Kidney epithelial cell (primary cell): ENCODE measurements around the gene ABHD2. TPM values are rescaled to one million over a fixed set of nuclear protein-coding genes. Genes with fewer than 3 reads are reported as not detected.

Experiments
- DNase-seq: peaks from one replicate; pipeline ENCODE4 v3.0.0-alpha.2; 2010; ENCODE audit warnings: low read depth
- H3K27me3 ChIP-seq: 2 replicates; pipeline ENCODE4 v1.6.0; 2011; ENCODE audit warnings: low read length; ENCODE audit not compliant: control insufficient read depth, insufficient read depth
- H3K36me3 ChIP-seq: 2 replicates; pipeline ENCODE4 v1.5.1; 2011; ENCODE audit warnings: low read length; ENCODE audit not compliant: control insufficient read depth, insufficient read depth
- H3K4me3 ChIP-seq: 2 replicates; pipeline ENCODE4 v1.5.1; 2011; ENCODE audit warnings: low read depth, mild to moderate bottlenecking, control low read depth, low read length
- CTCF ChIP-seq: IDR thresholded peaks from 2 replicates; pipeline ENCODE4 v1.5.1; 2011; ENCODE audit warnings: mild to moderate bottlenecking, moderate library complexity, low read length, control low read depth, inconsistent platforms; ENCODE audit not compliant: insufficient read depth, poor library complexity, severe bottlenecking
- total RNA-seq: library from RNA; depleted of rRNA; stranded (reverse); fragments of >200 nt; gene quantifications from 2 replicates; pipeline ENCODE4 v1.2.3, GENCODE V29; 2015

ABHD2 gene
- total RNA-seq, 1 donor from 2014 or later: 39.7 TPM

DNA sequence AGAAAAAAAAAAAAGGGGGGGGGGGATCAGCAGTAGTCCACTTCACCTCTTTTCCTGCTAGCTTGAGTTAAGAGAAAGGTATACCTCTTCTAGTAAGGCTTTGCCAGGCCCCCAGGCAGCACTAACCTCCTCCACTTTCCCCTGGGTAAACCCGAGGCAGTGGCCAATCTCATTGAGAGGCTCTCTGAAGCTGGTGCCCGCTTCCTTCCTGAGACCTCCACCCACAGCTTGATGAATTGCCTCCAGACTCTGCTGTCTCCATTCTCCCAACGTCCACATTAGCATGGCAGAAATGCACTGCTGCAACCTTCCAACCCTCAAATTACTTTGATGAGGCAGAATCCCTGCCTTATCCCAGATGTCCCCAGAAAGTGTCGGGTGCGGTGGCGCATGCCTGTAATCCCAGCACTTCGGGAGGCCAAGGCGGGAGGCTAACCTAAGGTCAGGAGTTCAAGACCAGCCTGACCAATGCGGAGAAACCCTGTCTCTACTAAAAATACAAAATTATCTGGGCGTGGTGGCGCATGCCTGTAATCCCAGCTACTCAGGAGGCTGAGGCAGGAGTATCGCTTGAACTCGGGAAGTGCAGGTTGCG is 117.8 kb downstream of the ABHD2 start:
- Histone ChIP-seq H3K27me3 (peaks cover 2% of the 10 kb centered on the region), H3K4me3 (no peak overlapping the region)

DNA sequence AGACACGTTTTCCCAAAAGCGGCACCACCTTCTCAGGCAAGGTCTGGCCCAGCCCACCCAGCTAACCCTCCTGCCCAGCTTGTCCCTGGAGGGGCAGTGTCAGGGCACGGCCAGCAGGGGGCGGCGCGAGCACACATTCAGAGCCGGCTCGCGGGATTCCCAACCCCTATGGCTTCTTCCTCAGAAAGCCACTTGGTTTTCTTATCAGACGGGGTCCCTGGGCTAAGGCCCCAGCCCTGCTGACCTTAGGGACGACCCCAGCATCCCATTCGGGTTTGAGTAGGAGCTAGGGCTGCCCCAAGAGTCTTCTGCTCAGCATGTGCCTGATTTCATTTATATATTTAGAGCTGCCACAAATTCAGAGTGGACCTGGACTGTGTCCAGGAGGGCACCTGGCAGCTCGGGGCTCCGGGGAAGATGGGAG is 118.7 kb downstream of the ABHD2 start:
- Histone ChIP-seq H3K27me3 (peaks cover 2% of the 10 kb centered on the region), H3K36me3 (no peaks in the 10 kb centered on the region), H3K4me3 (no peak overlapping the region)
- TF ChIP-seq CTCF: peak; percentile 100
- DNase-seq: peak; percentile 10

More for the DNA sequence above, 117.8 kb downstream of the ABHD2 start:
- TF ChIP-seq CTCF: no peak
- H3K36me3 ChIP-seq: no peaks in the 10 kb centered on the region
- no peak for DNase-seq

- Histone ChIP-seq H3K27me3 (peaks cover 2% of the 10 kb centered on the region), H3K4me3 (no peak overlapping the region), H3K36me3 (no peaks in the 10 kb centered on the region)
- no peak for DNase-seq
- no peak for TF ChIP-seq CTCF
Measured at GRCh38 chr15:89208256-89208655, 120.0 kb downstream of the ABHD2 start.

GRCh38 chr15:89209057-89209456 is 120.8 kb downstream of the ABHD2 start:
- no peak for DNase-seq
- peaks cover 2% of the 10 kb centered on the region for H3K27me3 ChIP-seq
- no peak for TF ChIP-seq CTCF
- H3K4me3 ChIP-seq: no peak overlapping the region
- no peaks in the 10 kb centered on the region for H3K36me3 ChIP-seq

GRCh38 chr15:89211678-89212170 is 123.5 kb downstream of the ABHD2 start:
- no peaks in the 10 kb centered on the region for H3K36me3 ChIP-seq
- H3K27me3 ChIP-seq: peaks cover 2% of the 10 kb centered on the region
- no peak for DNase-seq
- no peak for TF ChIP-seq CTCF
- no peak overlapping the region for H3K4me3 ChIP-seq

- no peaks in the 10 kb centered on the region for H3K36me3 ChIP-seq
- H3K4me3 ChIP-seq: no peak overlapping the region
- no peak for TF ChIP-seq CTCF
- no peak for DNase-seq
- H3K27me3 ChIP-seq: peaks cover 2% of the 10 kb centered on the region
Measured at GRCh38 chr15:89215627-89216026, 127.4 kb downstream of the ABHD2 start.
